ENCODE results near the gene ADGRD1. TPM values are rescaled to one million over a fixed set of nuclear protein-coding genes. Genes with fewer than 3 reads are reported as not detected.

Gene ADGRD1
- total and polyA plus RNA-seq, 8 donors = 1.4 to 7.3 (median 5.2) TPM

- intact Hi-C loops (cut with DNase I) = no loop called here
- Histone ChIP-seq H3K4me1 (no peaks in the 10 kb centered on the region), H3K4me3 (no peak overlapping the region), H3K27ac (no peak overlapping the region), H3K27me3 (no peaks in the 10 kb centered on the region), H3K36me3 (no peaks in the 10 kb centered on the region), H3K9me3 (no peaks in the 10 kb centered on the region)
- ATAC-seq = no peak
- DNase-seq = no peak
- WGBS, 2 donors = 75 to 80% methylated on average over 15 of the region's 15 CpGs
- no peak for TF ChIP-seq CTCF (IDR thresholded peaks at IDR 0.05)
- no peak for FAIRE-seq
Observed at GRCh38 chr12:130971925-130972585, 18.3 kb downstream of the ADGRD1 start.

- 89 to 90% methylated on average over 9 of the region's 9 CpGs for WGBS, 2 donors
- intact Hi-C loops (cut with DNase I) = no loop called here
- FAIRE-seq (no peak), ATAC-seq (no peak), DNase-seq (no peak)
- Histone ChIP-seq H3K4me1 (no peaks in the 10 kb centered on the region), H3K36me3 (no peaks in the 10 kb centered on the region), H3K27ac (no peak overlapping the region), H3K4me3 (no peak overlapping the region), H3K27me3 (no peaks in the 10 kb centered on the region), H3K9me3 (no peaks in the 10 kb centered on the region)
- TF ChIP-seq CTCF (IDR thresholded peaks at IDR 0.05) = no peak
Observed at GRCh38 chr12:130972586-130972950, 18.9 kb downstream of the ADGRD1 start.

- H3K4me3 ChIP-seq = no peak overlapping the region
- no peaks in the 10 kb centered on the region for H3K36me3 ChIP-seq
- no peaks in the 10 kb centered on the region for H3K4me1 ChIP-seq
- intact Hi-C loops (cut with DNase I) = no loop called here
- no peaks in the 10 kb centered on the region for H3K9me3 ChIP-seq
- 92 to 96% methylated on average over 11 of the region's 11 CpGs for WGBS, 2 donors
- H3K27me3 ChIP-seq = no peaks in the 10 kb centered on the region
- DNase-seq = no peak
- no peak overlapping the region for H3K27ac ChIP-seq
- ATAC-seq = no peak
- TF ChIP-seq CTCF (IDR thresholded peaks at IDR 0.05) = no peak
- FAIRE-seq = no peak
Observed at GRCh38 chr12:130973109-130973508, 19.4 kb downstream of the ADGRD1 start.

GRCh38 chr12:130973906-130974305 is 20.2 kb downstream of the ADGRD1 start:
- Histone ChIP-seq H3K36me3 (no peaks in the 10 kb centered on the region), H3K27me3 (no peaks in the 10 kb centered on the region), H3K9me3 (no peaks in the 10 kb centered on the region), H3K4me1 (no peaks in the 10 kb centered on the region), H3K27ac (no peak overlapping the region), H3K4me3 (no peak overlapping the region)
- intact Hi-C loops (cut with DNase I) = no loop called here
- FAIRE-seq = no peak
- no peak for DNase-seq
- ATAC-seq = no peak
- 94 to 95% methylated on average over 10 of the region's 10 CpGs for WGBS, 2 donors
- no peak for TF ChIP-seq CTCF (IDR thresholded peaks at IDR 0.05)

- Histone ChIP-seq H3K9me3 (no peaks in the 10 kb centered on the region), H3K27ac (no peak overlapping the region), H3K36me3 (no peaks in the 10 kb centered on the region), H3K27me3 (no peaks in the 10 kb centered on the region), H3K4me3 (no peak overlapping the region), H3K4me1 (no peaks in the 10 kb centered on the region)
- TF ChIP-seq CTCF (IDR thresholded peaks at IDR 0.05) = no peak
- ATAC-seq (no peak), DNase-seq (no peak), FAIRE-seq (no peak)
- intact Hi-C loops (cut with DNase I) = no loop called here
- 75 to 76% methylated on average over 7 of the region's 7 CpGs for WGBS, 2 donors
Observed at GRCh38 chr12:130975116-130975515, 21.4 kb downstream of the ADGRD1 start.

Data from pancreas (tissue), 10 donors.